Measurements from ENCODE around the gene BTG3. TPM values are rescaled to one million over a fixed set of nuclear protein-coding genes. Genes with fewer than 3 reads are reported as not detected.

BTG3 gene
- 2.0 TPM for polyA plus RNA-seq (2012; ENCODE audit: insufficient read length, low read depth)

- no peak for TF ChIP-seq TAF1 (IDR thresholded peaks at IDR 0.05; ENCODE audit: borderline replicate concordance, insufficient read depth, low read length)
- TF ChIP-seq FOXP2 (optimal IDR thresholded peaks at IDR 0.05; ENCODE audit: borderline replicate concordance, extremely low read depth, extremely low read length, insufficient read depth) = no peak
- no peak for TF ChIP-seq SIN3A (IDR thresholded peaks at IDR 0.05; ENCODE audit: borderline replicate concordance, insufficient read depth, low read length)
- no peak for TF ChIP-seq REST (IDR thresholded peaks at IDR 0.05; ENCODE audit: insufficient read depth in 1 of 2, low read depth in 2 of 2, low read length in 2 of 2)
- TF ChIP-seq POLR2AphosphoS5 (IDR thresholded peaks at IDR 0.05; ENCODE audit: low read depth, low read length) = no peak
Measured at GRCh38 chr21:17612565-17613241, at the start of gene BTG3. BTG3 (minus strand) TSS chr21:17612901; CDS start chr21:17609144, 3,757 bp downstream.

DNA sequence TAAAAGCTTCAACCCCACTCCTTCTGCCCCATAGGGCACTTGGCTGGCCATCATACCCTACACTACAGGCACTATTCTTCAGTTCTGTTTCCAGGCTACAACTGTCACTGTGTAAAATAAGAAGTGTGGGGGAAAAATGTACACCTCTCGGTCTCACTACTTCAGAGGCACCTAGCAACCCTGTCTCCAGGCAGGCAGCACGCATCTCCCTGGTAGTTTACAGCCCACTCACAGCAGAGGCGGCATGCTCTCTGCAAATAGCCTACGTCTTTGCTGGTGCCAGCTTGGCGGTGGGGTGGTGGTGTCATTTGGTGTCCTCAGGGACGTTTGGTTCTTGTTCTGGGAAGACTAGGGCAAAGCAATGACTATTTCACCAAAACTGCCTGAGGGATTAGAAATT is 48.2 kb upstream of the BTG3 start:
- no peak for TF ChIP-seq TAF1 (IDR thresholded peaks at IDR 0.05; ENCODE audit: borderline replicate concordance, insufficient read depth, low read length)
- no peak for TF ChIP-seq SIN3A (IDR thresholded peaks at IDR 0.05; ENCODE audit: borderline replicate concordance, insufficient read depth, low read length)
- no peak for TF ChIP-seq FOXP2 (optimal IDR thresholded peaks at IDR 0.05; ENCODE audit: borderline replicate concordance, extremely low read depth, extremely low read length, insufficient read depth)

DNA sequence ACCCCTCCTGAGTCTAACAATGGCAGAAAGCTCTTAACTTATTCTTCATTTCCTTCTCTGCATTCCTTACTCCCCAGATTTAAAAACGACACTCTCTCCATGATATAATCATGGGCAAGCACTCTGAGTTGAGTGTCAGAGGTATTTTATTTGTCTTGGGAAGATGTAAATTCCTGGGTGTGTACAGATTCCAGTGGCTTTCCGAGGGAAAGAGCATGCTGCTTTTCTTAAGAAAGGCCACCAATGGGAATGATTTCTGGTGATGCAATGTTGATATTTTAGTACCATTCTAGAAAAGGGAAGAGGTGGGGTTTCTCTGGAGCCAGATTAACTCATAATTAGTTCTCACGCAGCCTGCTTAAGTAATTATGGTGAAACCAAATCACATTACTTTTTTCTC is 47.8 kb upstream of the BTG3 start:
- TF ChIP-seq FOXP2 (optimal IDR thresholded peaks at IDR 0.05; ENCODE audit: borderline replicate concordance, extremely low read depth, extremely low read length, insufficient read depth) (no peak), REST (IDR thresholded peaks at IDR 0.05; ENCODE audit: insufficient read depth in 1 of 2, low read depth in 2 of 2, low read length in 2 of 2) (no peak), SIN3A (IDR thresholded peaks at IDR 0.05; ENCODE audit: borderline replicate concordance, insufficient read depth, low read length) (no peak), POLR2AphosphoS5 (IDR thresholded peaks at IDR 0.05; ENCODE audit: low read depth, low read length) (no peak), TAF1 (IDR thresholded peaks at IDR 0.05; ENCODE audit: borderline replicate concordance, insufficient read depth, low read length) (no peak)

- TF ChIP-seq TAF1 (IDR thresholded peaks at IDR 0.05; ENCODE audit: borderline replicate concordance, insufficient read depth, low read length) (no peak), SIN3A (IDR thresholded peaks at IDR 0.05; ENCODE audit: borderline replicate concordance, insufficient read depth, low read length) (no peak), POLR2AphosphoS5 (IDR thresholded peaks at IDR 0.05; ENCODE audit: low read depth, low read length) (no peak), REST (IDR thresholded peaks at IDR 0.05; ENCODE audit: insufficient read depth in 1 of 2, low read depth in 2 of 2, low read length in 2 of 2) (no peak), FOXP2 (optimal IDR thresholded peaks at IDR 0.05; ENCODE audit: borderline replicate concordance, extremely low read depth, extremely low read length, insufficient read depth) (no peak)
Measured at GRCh38 chr21:17658931-17659330, 46.2 kb upstream of the BTG3 start.

DNA sequence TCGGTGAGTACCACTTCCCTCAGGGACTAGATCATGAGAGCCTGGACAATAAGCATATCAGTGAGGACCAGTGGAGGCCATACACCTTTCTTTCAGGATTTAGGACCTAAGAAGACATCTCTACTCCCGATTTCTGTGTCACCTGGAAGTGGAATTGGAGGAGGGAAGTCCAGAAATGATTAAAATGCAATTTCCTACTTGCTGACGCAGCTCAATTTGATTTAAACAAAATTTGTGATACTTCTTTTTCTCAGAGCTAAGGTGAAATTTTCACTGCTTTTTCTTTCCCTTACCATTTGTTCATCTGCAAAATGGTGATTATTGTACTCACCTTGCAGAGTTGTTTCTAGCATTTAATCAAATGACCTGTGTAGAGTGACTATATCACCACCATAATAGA is 38.8 kb upstream of the BTG3 start:
- no peak for TF ChIP-seq REST (IDR thresholded peaks at IDR 0.05; ENCODE audit: insufficient read depth in 1 of 2, low read depth in 2 of 2, low read length in 2 of 2)
- no peak for TF ChIP-seq TAF1 (IDR thresholded peaks at IDR 0.05; ENCODE audit: borderline replicate concordance, insufficient read depth, low read length)
- TF ChIP-seq FOXP2 (optimal IDR thresholded peaks at IDR 0.05; ENCODE audit: borderline replicate concordance, extremely low read depth, extremely low read length, insufficient read depth) = no peak
- no peak for TF ChIP-seq SIN3A (IDR thresholded peaks at IDR 0.05; ENCODE audit: borderline replicate concordance, insufficient read depth, low read length)
- TF ChIP-seq POLR2AphosphoS5 (IDR thresholded peaks at IDR 0.05; ENCODE audit: low read depth, low read length) = no peak
